GM12873 (cell line): ENCODE data around the gene PTCH2.

Source experiments
- CTCF ChIP-seq: IDR thresholded peaks from 2 replicates; pipeline ENCODE4 v1.5.1; 2012; ENCODE audit warnings: low read depth, mild to moderate bottlenecking, moderate library complexity, low read length, control low read depth; ENCODE audit not compliant: insufficient read depth; ENCODE audit errors: missing control alignments

PTCH2 gene

GRCh38 chr1:44842862-44843655 is at the start of gene PTCH2:
Gene PTCH2, minus strand, starts transcription at chr1:44843253. Its CDS starts 321 bp downstream, at chr1:44842932.
- no peak for TF ChIP-seq CTCF

- no peak for TF ChIP-seq CTCF
These were observed 47.0 kb upstream of the PTCH2 start for GRCh38 chr1:44890007-44890406.

GRCh38 chr1:44885406-44885805 is 42.4 kb upstream of the PTCH2 start:
- TF ChIP-seq CTCF = no peak

GRCh38 chr1:44884746-44885145 is 41.7 kb upstream of the PTCH2 start:
- TF ChIP-seq CTCF = no peak

- TF ChIP-seq CTCF = no peak
These were observed 38.1 kb upstream of the PTCH2 start for GRCh38 chr1:44881011-44881632.

- no peak for TF ChIP-seq CTCF
These were observed 31.1 kb upstream of the PTCH2 start for GRCh38 chr1:44874155-44874554.

- no peak for TF ChIP-seq CTCF
These were observed 27.0 kb upstream of the PTCH2 start for GRCh38 chr1:44870096-44870495.
